GM23338 (cell line): ENCODE data around the gene ZCCHC4. TPM values are rescaled to one million over a fixed set of nuclear protein-coding genes. Genes with fewer than 3 reads are reported as not detected.

Experiments used
- ATAC-seq: fragments of 200-7000 bp; cut with Tn5 transposase; 3 replicates; pipeline ENCODE4 v1.9.1; 2020
- DNase-seq: peaks from one replicate; pipeline ENCODE4 v3.0.0-alpha.2; 2015; ENCODE audit warnings: low spot score
- H2AFZ ChIP-seq: fragments of 200-600 bp; sonication (generic); 2 replicates; pipeline ENCODE4 v1.8.0; 2016; ENCODE audit warnings: antibody characterized with exemption, mild to moderate bottlenecking, moderate library complexity
- H3F3A ChIP-seq: fragments of 200-600 bp; sonication (generic); replicated peaks from 2 replicates; pipeline ENCODE4 v1.8.0; 2017; ENCODE audit warnings: antibody characterized with exemption, mixed run types, low read depth
- H3K27ac ChIP-seq: fragments of 200-600 bp; sonication (generic); 2 replicates; pipeline ENCODE4 v1.6.1; 2016; ENCODE audit warnings: low read depth
- H3K27me3 ChIP-seq: fragments of 200-600 bp; sonication (generic); 2 replicates; pipeline ENCODE4 v1.8.0; 2016; ENCODE audit warnings: mild to moderate bottlenecking, mixed run types, moderate library complexity; ENCODE audit not compliant: insufficient read depth
- H3K36me3 ChIP-seq: fragments of 200-600 bp; sonication (generic); 2 replicates; pipeline ENCODE4 v1.8.0; 2016; ENCODE audit warnings: mild to moderate bottlenecking; ENCODE audit not compliant: insufficient read depth
- H3K4me1 ChIP-seq: fragments of 200-600 bp; sonication (generic); 2 replicates; pipeline ENCODE4 v1.8.0; 2016; ENCODE audit warnings: mild to moderate bottlenecking, moderate library complexity; ENCODE audit not compliant: insufficient read depth
- H3K4me2 ChIP-seq: fragments of 200-600 bp; sonication (generic); 2 replicates; pipeline ENCODE4 v1.7.1; 2017; ENCODE audit warnings: mixed run types
- H3K4me3 ChIP-seq: fragments of 200-600 bp; sonication (generic); 2 replicates; pipeline ENCODE4 v1.6.1; 2016; ENCODE audit warnings: mixed run types
- H3K79me2 ChIP-seq: fragments of 200-600 bp; sonication (generic); replicated peaks from 2 replicates; pipeline ENCODE4 v1.8.0; 2017; ENCODE audit warnings: mild to moderate bottlenecking; ENCODE audit not compliant: insufficient read depth
- H3K9me2 ChIP-seq: fragments of 200-600 bp; sonication (generic); 2 replicates; pipeline ENCODE4 v1.8.0; 2017; ENCODE audit not compliant: insufficient read depth
- H4K20me1 ChIP-seq: fragments of 200-600 bp; sonication (generic); replicated peaks from 2 replicates; pipeline ENCODE4 v1.8.0; 2017; ENCODE audit warnings: mild to moderate bottlenecking; ENCODE audit not compliant: insufficient read depth
- H3K27ac Mint-ChIP-seq: 2 replicates; pipeline ENCODE4 v1.8.0; 2020; ENCODE audit warnings: inconsistent platforms, mild to moderate bottlenecking, moderate library complexity, mixed read lengths
- H3K27me3 Mint-ChIP-seq: 3 replicates; pipeline ENCODE4 v1.8.0; 2022; ENCODE audit warnings: low read depth, mild to moderate bottlenecking, moderate library complexity, mixed read lengths, inconsistent platforms; ENCODE audit not compliant: insufficient read depth, poor library complexity
- H3K36me3 Mint-ChIP-seq: 3 replicates; pipeline ENCODE4 v1.8.0; 2021; ENCODE audit warnings: low read depth, mild to moderate bottlenecking, inconsistent platforms, moderate library complexity, mixed read lengths
- H3K4me1 Mint-ChIP-seq: 3 replicates; pipeline ENCODE4 v1.8.0; 2020; ENCODE audit warnings: mild to moderate bottlenecking, inconsistent platforms, mixed read lengths
- H3K4me3 Mint-ChIP-seq: 3 replicates; pipeline ENCODE4 v1.8.0; 2021; ENCODE audit warnings: moderate library complexity, mild to moderate bottlenecking, inconsistent platforms, mixed read lengths
- H3K9me3 Mint-ChIP-seq: 3 replicates; pipeline ENCODE4 v1.8.0; 2020; ENCODE audit warnings: moderate library complexity, mild to moderate bottlenecking, inconsistent platforms, mixed read lengths
- CREB1 ChIP-seq: fragments of 250-450 bp; sonication (Bioruptor Pico); IDR thresholded peaks from 2 replicates; pipeline ENCODE4 v1.5.0; 2020; ENCODE audit warnings: low read depth, mild to moderate bottlenecking, moderate library complexity
- EZH2 ChIP-seq: fragments of 200-600 bp; sonication (generic); IDR thresholded peaks from one replicate; pipeline ENCODE4 v1.8.0; 2017; ENCODE audit warnings: antibody characterized with exemption, mild to moderate bottlenecking, low read depth; ENCODE audit not compliant: unreplicated experiment
- EZH2phosphoT487 ChIP-seq: fragments of 200-600 bp; sonication (generic); IDR thresholded peaks from one replicate; pipeline ENCODE4 v1.8.1; 2018; ENCODE audit warnings: antibody characterized with exemption; ENCODE audit not compliant: unreplicated experiment
- JUNB ChIP-seq: IDR thresholded peaks from one replicate; pipeline ENCODE4 v1.6.1; 2016; ENCODE audit warnings: antibody characterized with exemption; ENCODE audit not compliant: unreplicated experiment
- POLR2AphosphoS5 ChIP-seq: IDR thresholded peaks from 2 replicates; pipeline ENCODE4 v1.6.1; 2016; ENCODE audit warnings: antibody characterized with exemption, low read depth
- REST ChIP-seq: IDR thresholded peaks from one replicate; pipeline ENCODE4 v1.6.1; 2018; ENCODE audit warnings: antibody characterized with exemption; ENCODE audit not compliant: unreplicated experiment
- STAT1 ChIP-seq: IDR thresholded peaks from one replicate; pipeline ENCODE4 v1.6.1; 2016; ENCODE audit warnings: antibody characterized with exemption; ENCODE audit not compliant: unreplicated experiment
- ZNF114 ChIP-seq: fragments of 250-450 bp; sonication (Bioruptor Pico); IDR thresholded peaks from 2 replicates; pipeline ENCODE4 v1.5.0; 2020; ENCODE audit warnings: mild to moderate bottlenecking, moderate library complexity
- ZNF331 ChIP-seq: fragments of 250-450 bp; sonication (Bioruptor Pico); IDR thresholded peaks from 2 replicates; pipeline ENCODE4 v1.5.0; 2020; ENCODE audit warnings: low read depth, mild to moderate bottlenecking, moderate library complexity
- polyA plus RNA-seq: library from polyadenylated mRNA; unstranded; fragments of >200 nt; fragmentation: Nextera tagmentation; extraction: Ambion mirVana; gene quantifications from 2 replicates; pipeline ENCODE4 v1.2.1, GENCODE V29; 2016
- total RNA-seq: library from RNA; depleted of rRNA; stranded (reverse); fragments of >200 nt; shearing (Covaris generic); gene quantifications from 2 replicates; pipeline ENCODE4 v1.2.3, GENCODE V29; 2014
- TF ChIP-seq, protein P1 (sequence below), 2 experiments: fragments of 200-600 bp in 1 of 2; sonication (generic) in 1 of 2; conservative IDR thresholded peaks; 2 replicates each; pipeline versions ENCODE4 v1.5.1 to v1.6.1; 2016 to 2017; ENCODE audit warnings: antibody characterized with exemption in 2 of 2, low read depth in 2 of 2, mild to moderate bottlenecking in 2 of 2, moderate library complexity in 1 of 2
- TF ChIP-seq, protein P2 (sequence below): IDR thresholded peaks from 2 replicates; pipeline ENCODE4 v1.6.1; 2016; ENCODE audit warnings: antibody characterized with exemption

Gene ZCCHC4
- total and polyA plus RNA-seq, 2 experiments from 2014 or later = 11.3 to 17.9 TPM

- Mint-ChIP-seq H3K27ac (no peak overlapping the region), H3K36me3 (peaks cover 57% of the 10 kb centered on the region), H3K9me3 (no peaks in the 10 kb centered on the region; the same call in 2 of the 3 replicates), H3K4me1 (no peaks in the 10 kb centered on the region), H3K27me3 (peaks cover 3% of the 10 kb centered on the region), H3K4me3 (no peak overlapping the region)
- Histone ChIP-seq H2AFZ (no peak overlapping the region), H4K20me1 (peaks cover 14% of the 10 kb centered on the region; the same call in 1 of the 2 replicates), H3F3A (no peaks in the 10 kb centered on the region), H3K4me2 (no peak overlapping the region), H3K36me3 (peaks cover 31% of the 10 kb centered on the region), H3K27ac (no peak overlapping the region), H3K27me3 (no peaks in the 10 kb centered on the region), H3K79me2 (no peaks in the 10 kb centered on the region), H3K9me2 (no peaks in the 10 kb centered on the region), H3K4me3 (no peak overlapping the region), H3K4me1 (no peaks in the 10 kb centered on the region)
- ATAC-seq = no peak
- no peak for DNase-seq
- TF ChIP-seq REST (peak; percentile 18), ZNF331 (CRISPR knock-in tag) (no peak)
These were observed 86.9 kb downstream of the ZCCHC4 start for GRCh38 chr4:25399510-25399909.

DNA sequence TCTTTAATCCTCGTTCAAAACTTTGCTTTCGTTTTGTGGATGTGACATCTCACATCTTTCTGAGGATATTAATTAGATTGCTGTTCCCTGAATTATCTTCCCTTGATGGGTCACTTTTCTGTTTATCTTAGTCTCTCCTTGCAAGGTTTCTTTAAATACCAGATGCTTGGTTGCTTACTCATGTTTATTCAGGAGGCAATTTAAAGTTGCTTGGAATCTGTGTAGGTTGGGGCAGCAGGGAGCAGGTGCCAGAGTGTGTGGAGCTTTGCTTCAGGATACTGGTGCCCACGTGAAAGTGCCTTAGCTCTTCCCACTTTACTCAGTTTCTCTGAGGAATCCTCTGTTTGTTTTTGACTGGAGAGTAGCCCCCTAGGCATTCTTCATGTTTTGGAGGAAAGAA lies 88.5 kb downstream of the ZCCHC4 start:
- H3K27me3 ChIP-seq = no peaks in the 10 kb centered on the region
- Mint-ChIP-seq H3K36me3 (peaks cover 54% of the 10 kb centered on the region), H3K9me3 (no peaks in the 10 kb centered on the region; the same call in 2 of the 3 replicates), H3K27ac (no peak overlapping the region), H3K4me3 (no peak overlapping the region), H3K27me3 (peaks cover 3% of the 10 kb centered on the region), H3K4me1 (no peaks in the 10 kb centered on the region)
- peaks cover 12% of the 10 kb centered on the region; the same call in 1 of the 2 replicates for H4K20me1 ChIP-seq
- no peak for ATAC-seq
- H3F3A ChIP-seq = no peaks in the 10 kb centered on the region
- H3K27ac ChIP-seq = no peak overlapping the region
- H2AFZ ChIP-seq = no peak overlapping the region
- H3K4me3 ChIP-seq = no peak overlapping the region
- H3K79me2 ChIP-seq = no peaks in the 10 kb centered on the region
- DNase-seq = no peak
- H3K4me1 ChIP-seq = no peaks in the 10 kb centered on the region
- no peak overlapping the region for H3K4me2 ChIP-seq
- no peaks in the 10 kb centered on the region for H3K9me2 ChIP-seq
- H3K36me3 ChIP-seq = peaks cover 30% of the 10 kb centered on the region
- no peak for TF ChIP-seq EZH2phosphoT487
- no peak for TF ChIP-seq STAT1
- TF ChIP-seq, protein P1, sequence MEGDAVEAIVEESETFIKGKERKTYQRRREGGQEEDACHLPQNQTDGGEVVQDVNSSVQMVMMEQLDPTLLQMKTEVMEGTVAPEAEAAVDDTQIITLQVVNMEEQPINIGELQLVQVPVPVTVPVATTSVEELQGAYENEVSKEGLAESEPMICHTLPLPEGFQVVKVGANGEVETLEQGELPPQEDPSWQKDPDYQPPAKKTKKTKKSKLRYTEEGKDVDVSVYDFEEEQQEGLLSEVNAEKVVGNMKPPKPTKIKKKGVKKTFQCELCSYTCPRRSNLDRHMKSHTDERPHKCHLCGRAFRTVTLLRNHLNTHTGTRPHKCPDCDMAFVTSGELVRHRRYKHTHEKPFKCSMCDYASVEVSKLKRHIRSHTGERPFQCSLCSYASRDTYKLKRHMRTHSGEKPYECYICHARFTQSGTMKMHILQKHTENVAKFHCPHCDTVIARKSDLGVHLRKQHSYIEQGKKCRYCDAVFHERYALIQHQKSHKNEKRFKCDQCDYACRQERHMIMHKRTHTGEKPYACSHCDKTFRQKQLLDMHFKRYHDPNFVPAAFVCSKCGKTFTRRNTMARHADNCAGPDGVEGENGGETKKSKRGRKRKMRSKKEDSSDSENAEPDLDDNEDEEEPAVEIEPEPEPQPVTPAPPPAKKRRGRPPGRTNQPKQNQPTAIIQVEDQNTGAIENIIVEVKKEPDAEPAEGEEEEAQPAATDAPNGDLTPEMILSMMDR (conservative IDR thresholded peaks at IDR 0.05; ENCODE audit: low read depth in 2 of 2) = no peak
- no peak for TF ChIP-seq JUNB
- TF ChIP-seq, protein P2, sequence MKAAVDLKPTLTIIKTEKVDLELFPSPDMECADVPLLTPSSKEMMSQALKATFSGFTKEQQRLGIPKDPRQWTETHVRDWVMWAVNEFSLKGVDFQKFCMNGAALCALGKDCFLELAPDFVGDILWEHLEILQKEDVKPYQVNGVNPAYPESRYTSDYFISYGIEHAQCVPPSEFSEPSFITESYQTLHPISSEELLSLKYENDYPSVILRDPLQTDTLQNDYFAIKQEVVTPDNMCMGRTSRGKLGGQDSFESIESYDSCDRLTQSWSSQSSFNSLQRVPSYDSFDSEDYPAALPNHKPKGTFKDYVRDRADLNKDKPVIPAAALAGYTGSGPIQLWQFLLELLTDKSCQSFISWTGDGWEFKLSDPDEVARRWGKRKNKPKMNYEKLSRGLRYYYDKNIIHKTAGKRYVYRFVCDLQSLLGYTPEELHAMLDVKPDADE = no peak
- TF ChIP-seq CREB1 (CRISPR knock-in tag) = no peak
- no peak for TF ChIP-seq EZH2
- no peak for TF ChIP-seq POLR2AphosphoS5
- TF ChIP-seq ZNF114 (CRISPR knock-in tag) = no peak
- TF ChIP-seq ZNF331 (CRISPR knock-in tag) = no peak
